Gastrocnemius medialis (tissue), 4 donors: Measurements from ENCODE around the gene SLC12A3. TPM values are rescaled to one million over a fixed set of nuclear protein-coding genes. Genes with fewer than 3 reads are reported as not detected.

Experiments used
- ATAC-seq, 2 donors: fragments of 150-250 bp; one replicate each; pipeline ENCODE4 v1.9.1; 2016
- DNase-seq, 2 donors: peaks; one replicate each; pipeline ENCODE4 v3.0.0-alpha.2; 2019
- H3K27ac ChIP-seq, 4 donors: fragments of 200-600 bp; sonication (generic); 1 replicate in 1 of 4; 2 replicates in 3 of 4; pipeline ENCODE4 v1.5.1; 2016 to 2018; ENCODE audit warnings: mild to moderate bottlenecking in 2 of 4, moderate library complexity in 1 of 4
- H3K27me3 ChIP-seq, 3 donors: fragments of 200-600 bp; sonication (generic) in 2 of 3; 1 replicate in 1 of 3; 2 replicates in 2 of 3; pipeline versions ENCODE4 v1.5.1 to v1.6.0; 2016 to 2019; ENCODE audit warnings: mild to moderate bottlenecking in 1 of 3, moderate library complexity in 1 of 3
- H3K36me3 ChIP-seq, 2 donors: fragments of 200-600 bp; sonication (generic) in 1 of 2; one replicate each; pipeline ENCODE4 v1.5.1; 2017 to 2018
- H3K4me1 ChIP-seq, 2 donors: fragments of 200-600 bp; sonication (generic) in 1 of 2; one replicate each; pipeline ENCODE4 v1.5.1; 2016 to 2017; ENCODE audit warnings: mild to moderate bottlenecking in 2 of 2
- H3K4me3 ChIP-seq, 4 donors: fragments of 200-600 bp; sonication (generic) in 3 of 4; 1 replicate in 1 of 4; 2 replicates in 3 of 4; pipeline ENCODE4 v1.5.1; 2016 to 2019; ENCODE audit warnings: mild to moderate bottlenecking in 2 of 4
- H3K9me3 ChIP-seq, 3 donors: fragments of 200-600 bp; sonication (generic) in 2 of 3; 1 replicate in 1 of 3; 2 replicates in 2 of 3; pipeline ENCODE4 v1.5.1; 2016 to 2019
- CTCF ChIP-seq, 5 experiments: fragments of 450-650 bp in 3 of 5; fragments of 200-600 bp in 2 of 5; sonication (generic) in 2 of 5; IDR thresholded peaks in 4 of 5; conservative IDR thresholded peaks in 1 of 5; 1 replicate in 4 of 5; 2 replicates in 1 of 5; pipeline ENCODE4 v1.5.1; 2016 to 2019; ENCODE audit warnings: antibody characterized with exemption in 5 of 5, mild to moderate bottlenecking in 3 of 5, moderate library complexity in 3 of 5
- POLR2A ChIP-seq, 2 donors: fragments of 450-650 bp; IDR thresholded peaks; one replicate each; pipeline ENCODE4 v1.6.1; 2017; ENCODE audit warnings: antibody characterized with exemption in 2 of 2, mild to moderate bottlenecking in 2 of 2, moderate library complexity in 2 of 2
- in situ Hi-C, 4 donors: fragments of 200-750 bp; cut with MboI; loops; one replicate each; pipeline versions ENCODE4 v1.15.0 to v1.8.0; 2017; ENCODE audit warnings: low sequenced_read_pairs in 4 of 4
- intact Hi-C: fragments of 100-400 bp; cut with DNase I; formaldehyde crosslinking; loops from one replicate; pipeline ENCODE4 v1.15.1; 2023; ENCODE audit warnings: low total_unique reads
- total RNA-seq, 4 donors: library from RNA; depleted of rRNA; stranded (reverse); fragments of >200 nt; gene quantifications; one replicate each; pipeline versions ENCODE4 v1.1.0 to v1.2.3, GENCODE V29; 2016

SLC12A3 gene
- total RNA-seq, 4 donors from 2014 or later = not detected

GRCh38 chr16:56848955-56849689, 15.9 kb upstream of the SLC12A3 start:
- intact Hi-C loops = no loop called here
- Histone ChIP-seq H3K27me3 (no peaks in the 10 kb centered on the region), H3K27ac (no peak overlapping the region), H3K4me3 (no peak overlapping the region), H3K4me1 (peaks cover 5 to 9% of the 10 kb centered on the region in 2 donors), H3K9me3 (no peaks in the 10 kb centered on the region), H3K36me3 (peaks cover 0 to 5% of the 10 kb centered on the region in 2 donors)
- ATAC-seq (no peak), DNase-seq (no peak)
- TF ChIP-seq POLR2A (IDR thresholded peaks at IDR 0.05) (no peak), CTCF (IDR thresholded peaks at IDR 0.05 in 4 of 5, conservative IDR thresholded peaks at IDR 0.05 in 1 of 5) (no peak)
- in situ Hi-C loops = no loop called here

GRCh38 chr16:56849690-56850680, 15.0 kb upstream of the SLC12A3 start:
- Histone ChIP-seq H3K27ac (no peak overlapping the region), H3K36me3 (no peaks in the 10 kb centered on the region), H3K9me3 (no peaks in the 10 kb centered on the region), H3K27me3 (no peaks in the 10 kb centered on the region), H3K4me3 (no peak overlapping the region), H3K4me1 (peaks cover 5 to 9% of the 10 kb centered on the region in 2 donors)
- no peak for TF ChIP-seq CTCF (IDR thresholded peaks at IDR 0.05 in 4 of 5, conservative IDR thresholded peaks at IDR 0.05 in 1 of 5)
- no peak for TF ChIP-seq POLR2A (IDR thresholded peaks at IDR 0.05)
- in situ Hi-C loops (no loop called here), intact Hi-C loops (no loop called here)
- DNase-seq (no peak), ATAC-seq (no peak)

- DNase-seq (no peak), ATAC-seq (no peak)
- H3K36me3 ChIP-seq = no peaks in the 10 kb centered on the region
- no peaks in the 10 kb centered on the region for H3K9me3 ChIP-seq
- intact Hi-C loops = no loop called here
- H3K4me3 ChIP-seq = no peak overlapping the region
- H3K4me1 ChIP-seq = peaks cover 5 to 9% of the 10 kb centered on the region in 2 donors
- TF ChIP-seq POLR2A (IDR thresholded peaks at IDR 0.05) (no peak), CTCF (IDR thresholded peaks at IDR 0.05 in 4 of 5, conservative IDR thresholded peaks at IDR 0.05 in 1 of 5) (no peak)
- H3K27ac ChIP-seq = no peak overlapping the region
- no peaks in the 10 kb centered on the region for H3K27me3 ChIP-seq
- in situ Hi-C loops = no loop called here
Observed at GRCh38 chr16:56851671-56852400, 13.2 kb upstream of the SLC12A3 start.

- no peaks in the 10 kb centered on the region for H3K9me3 ChIP-seq
- TF ChIP-seq POLR2A (IDR thresholded peaks at IDR 0.05) (no peak), CTCF (IDR thresholded peaks at IDR 0.05 in 4 of 5, conservative IDR thresholded peaks at IDR 0.05 in 1 of 5) (no peak)
- no peak overlapping the region for H3K4me3 ChIP-seq
- no peak overlapping the region for H3K27ac ChIP-seq
- peaks cover 5 to 9% of the 10 kb centered on the region in 2 donors for H3K4me1 ChIP-seq
- H3K27me3 ChIP-seq = no peaks in the 10 kb centered on the region
- no peak for ATAC-seq
- no peaks in the 10 kb centered on the region for H3K36me3 ChIP-seq
- intact Hi-C loops = no loop called here
- in situ Hi-C loops = no loop called here
- DNase-seq = no peak
Observed at GRCh38 chr16:56852401-56852730, 12.6 kb upstream of the SLC12A3 start.
